GM18858 (cell line): ENCODE results near the gene KDM4C.

Experiments
- ATAC-seq: cut with Tn5 transposase; IDR thresholded peaks from one replicate; pipeline ENCODE4 v1.9.1; 2021; ENCODE audit not compliant: unreplicated experiment

KDM4C gene

DNA sequence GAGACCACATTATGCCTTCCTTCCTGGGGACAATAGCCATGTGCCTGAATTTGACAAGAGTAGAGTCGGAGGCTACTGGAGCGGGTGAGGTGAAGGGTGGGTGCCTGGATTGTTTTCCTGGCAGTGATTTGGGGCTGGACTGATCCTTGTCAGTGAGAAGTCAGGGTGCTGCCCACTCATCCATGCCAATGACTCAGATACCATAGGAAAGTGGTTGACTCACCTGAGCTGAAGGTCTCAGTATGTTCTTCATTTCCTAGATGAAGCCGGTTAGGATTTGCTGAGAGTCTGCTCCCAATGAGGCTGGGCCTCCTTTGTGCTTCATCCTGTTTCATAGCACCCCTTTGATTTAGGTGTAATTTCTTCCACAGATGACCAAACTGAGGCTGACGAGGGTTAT, 366.0 kb downstream of the KDM4C start:
- ATAC-seq = no peak

- no peak for ATAC-seq
Observed at GRCh38 chr9:7125231-7125630, 367.5 kb downstream of the KDM4C start.

DNA sequence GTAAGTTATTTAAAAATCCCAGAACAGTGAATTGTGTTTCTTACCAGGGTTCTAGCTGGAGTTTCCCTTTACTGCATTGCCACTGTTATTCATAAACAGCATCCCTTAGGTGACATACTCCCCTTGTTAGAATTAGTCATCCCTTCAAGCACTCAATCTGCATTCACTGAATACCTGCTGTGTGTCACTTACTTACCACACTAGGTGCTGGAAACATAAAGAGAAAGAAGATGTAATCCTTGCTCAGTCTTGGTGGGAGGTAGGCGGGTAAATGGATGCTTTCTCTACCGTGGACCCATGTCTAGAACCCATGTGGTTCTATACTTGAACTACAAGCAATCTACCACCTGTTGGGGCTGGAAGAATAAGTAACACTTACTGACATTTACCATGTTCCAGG, 371.6 kb downstream of the KDM4C start:
- ATAC-seq = no peak

DNA sequence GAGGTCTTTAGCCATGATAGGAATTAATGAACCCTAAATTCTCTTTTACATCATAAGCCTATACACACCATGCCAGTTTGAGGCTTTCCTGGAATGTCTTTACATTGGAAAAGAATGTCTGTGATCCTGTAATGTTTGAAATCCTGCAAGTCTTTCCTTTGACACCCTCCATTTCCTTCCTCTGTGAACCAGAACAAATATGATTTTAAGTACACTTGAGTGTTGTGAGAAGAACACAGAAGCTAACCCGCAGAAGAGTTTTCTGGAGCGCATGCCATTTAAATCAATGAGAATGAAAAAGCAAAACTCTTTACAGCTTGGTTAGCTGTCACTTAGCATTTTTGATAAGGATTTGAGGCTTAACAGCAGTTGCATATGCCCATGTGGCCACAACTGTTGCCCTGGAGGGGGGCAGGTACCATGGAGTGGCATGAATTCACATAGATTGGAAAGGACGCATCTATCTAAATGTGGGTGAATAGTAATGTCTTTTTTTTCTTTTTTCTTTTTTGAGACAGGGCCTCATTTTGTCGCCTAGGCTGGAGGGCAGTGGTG, 372.6 kb downstream of the KDM4C start:
- ATAC-seq = no peak

- ATAC-seq = no peak
Observed at GRCh38 chr9:7132605-7133004, 374.8 kb downstream of the KDM4C start.

GRCh38 chr9:7135735-7136134, 378.0 kb downstream of the KDM4C start:
- no peak for ATAC-seq

- no peak for ATAC-seq
Observed at GRCh38 chr9:7137040-7137439, 379.3 kb downstream of the KDM4C start.

DNA sequence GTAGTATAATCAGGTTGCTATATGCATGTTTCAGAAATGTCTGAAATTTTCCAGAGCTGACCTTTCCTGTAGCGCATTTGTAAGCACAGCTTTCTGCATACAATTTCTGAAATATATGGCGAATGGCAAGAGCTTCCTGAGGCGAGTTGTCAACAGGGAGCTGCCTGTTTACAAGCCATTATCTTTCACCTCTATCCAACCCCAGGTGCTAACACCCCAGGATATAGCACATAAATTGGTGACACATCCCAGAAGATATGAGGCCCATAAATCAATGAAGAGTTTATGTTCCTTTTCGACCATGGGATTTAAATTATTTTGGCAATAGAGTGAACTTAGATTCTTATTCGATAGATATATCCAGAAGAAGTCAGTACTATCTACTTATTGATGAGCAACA, 379.8 kb downstream of the KDM4C start:
- ATAC-seq = no peak

DNA sequence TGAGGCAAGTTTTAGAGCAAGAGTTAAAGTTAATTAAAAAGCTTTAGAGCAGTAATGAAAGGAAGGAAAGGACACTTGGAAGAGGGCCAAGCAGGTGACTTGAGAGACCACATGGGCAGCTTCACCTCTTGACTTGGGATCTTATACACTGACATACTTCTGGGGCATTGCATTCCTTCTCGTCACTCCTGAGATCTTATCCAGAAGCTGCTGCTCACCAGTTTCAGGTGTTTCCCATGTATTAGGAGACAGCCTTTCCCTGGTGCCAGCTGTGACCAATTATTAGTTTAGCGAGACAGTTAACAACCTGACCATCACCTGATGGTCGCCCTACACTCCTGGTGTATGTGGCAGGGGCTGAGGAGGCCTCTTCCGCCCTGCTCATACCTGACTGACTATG, 382.1 kb downstream of the KDM4C start:
- ATAC-seq = no peak

DNA sequence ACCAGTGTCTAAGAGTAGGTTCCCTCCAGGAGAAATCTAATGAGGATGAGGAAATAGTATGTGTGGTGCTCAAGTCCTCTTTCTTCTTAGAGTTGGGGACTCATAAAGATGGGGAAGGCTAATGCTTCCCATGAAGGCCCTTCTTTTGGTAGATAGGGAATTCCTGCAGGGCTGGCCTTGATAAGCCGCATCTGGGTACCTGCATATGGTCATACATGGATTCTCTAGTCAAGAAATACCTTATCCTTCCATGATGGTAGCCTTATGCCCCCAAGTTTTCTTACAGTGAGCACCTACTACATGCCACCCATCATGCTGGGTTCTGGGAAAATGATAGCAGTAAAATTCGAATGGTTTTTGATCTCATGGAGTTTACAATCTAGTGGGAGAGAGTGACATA, 382.6 kb downstream of the KDM4C start:
- ATAC-seq = no peak

GRCh38 chr9:7143645-7144200, 385.9 kb downstream of the KDM4C start:
- ATAC-seq = no peak

DNA sequence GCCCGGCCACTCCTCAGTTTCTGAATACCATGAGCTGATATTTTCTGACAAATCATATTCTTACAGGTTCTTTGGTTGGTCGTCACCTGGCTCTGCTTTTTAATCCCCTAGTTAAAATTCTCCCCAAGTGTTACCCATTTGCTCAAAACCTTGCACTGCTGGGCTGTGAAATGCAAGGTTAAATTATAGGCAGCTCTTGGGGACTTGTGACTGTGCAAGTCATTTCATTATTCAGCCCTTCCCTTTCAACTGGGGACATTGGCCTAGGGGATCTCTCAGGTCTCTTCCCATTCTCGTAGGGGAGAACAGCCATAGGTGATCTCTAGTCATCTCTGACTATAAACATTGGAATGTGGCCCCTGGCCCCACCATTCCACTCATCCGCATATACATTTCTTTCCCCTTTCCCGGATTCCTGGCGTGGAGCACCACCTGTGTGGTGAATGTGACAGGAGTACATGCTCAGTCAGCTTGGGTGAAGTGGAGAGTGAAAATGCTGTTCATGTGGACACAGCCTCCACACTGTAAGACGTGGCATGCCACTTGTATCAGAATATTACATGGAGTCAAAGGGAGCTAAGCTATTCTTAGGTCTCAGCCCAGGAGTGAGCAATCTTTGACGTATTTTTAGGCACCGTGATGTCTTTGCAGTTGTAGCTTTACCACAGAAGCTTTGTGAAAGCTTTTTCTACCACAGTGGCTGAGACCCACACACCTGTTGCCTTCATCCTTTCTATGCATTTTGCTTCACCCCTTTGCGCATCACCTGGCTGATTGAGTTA, 386.7 kb downstream of the KDM4C start:
- ATAC-seq = no peak

DNA sequence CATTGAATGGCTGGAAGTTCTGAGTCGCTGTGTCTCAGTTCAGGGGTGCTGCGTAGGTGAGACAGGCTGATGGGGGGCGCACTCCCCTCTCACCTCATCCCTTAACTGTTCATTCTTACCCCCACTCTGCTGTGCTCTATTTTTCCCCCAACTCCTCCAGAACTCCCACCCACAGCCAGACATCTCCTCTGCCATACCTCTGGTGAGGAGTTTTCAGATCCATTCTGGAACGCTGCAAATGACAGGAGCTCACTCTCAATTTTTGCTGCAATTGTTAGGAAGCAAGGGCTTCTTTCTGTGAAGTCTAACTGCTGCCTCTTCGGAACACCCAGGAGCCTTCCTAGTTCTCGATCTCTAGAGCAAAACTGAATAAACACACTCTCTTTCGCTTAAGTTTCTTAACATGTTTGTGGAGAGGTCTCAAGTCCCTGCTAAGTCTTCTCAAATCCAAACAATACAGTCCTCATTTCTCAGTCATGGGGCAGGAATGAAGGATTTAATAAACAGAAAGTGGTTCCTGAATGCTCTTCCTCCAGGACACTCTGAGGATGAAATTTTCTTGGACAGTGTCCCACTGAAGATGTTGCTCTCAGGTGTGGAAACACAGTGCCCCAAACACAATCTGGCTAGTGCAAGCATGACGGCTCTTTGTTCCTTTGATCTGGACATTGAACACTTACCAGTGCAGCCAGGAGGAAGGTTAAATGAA, 387.7 kb downstream of the KDM4C start:
- no peak for ATAC-seq

- no peak for ATAC-seq
Observed at GRCh38 chr9:7146582-7146981, 388.8 kb downstream of the KDM4C start.

DNA sequence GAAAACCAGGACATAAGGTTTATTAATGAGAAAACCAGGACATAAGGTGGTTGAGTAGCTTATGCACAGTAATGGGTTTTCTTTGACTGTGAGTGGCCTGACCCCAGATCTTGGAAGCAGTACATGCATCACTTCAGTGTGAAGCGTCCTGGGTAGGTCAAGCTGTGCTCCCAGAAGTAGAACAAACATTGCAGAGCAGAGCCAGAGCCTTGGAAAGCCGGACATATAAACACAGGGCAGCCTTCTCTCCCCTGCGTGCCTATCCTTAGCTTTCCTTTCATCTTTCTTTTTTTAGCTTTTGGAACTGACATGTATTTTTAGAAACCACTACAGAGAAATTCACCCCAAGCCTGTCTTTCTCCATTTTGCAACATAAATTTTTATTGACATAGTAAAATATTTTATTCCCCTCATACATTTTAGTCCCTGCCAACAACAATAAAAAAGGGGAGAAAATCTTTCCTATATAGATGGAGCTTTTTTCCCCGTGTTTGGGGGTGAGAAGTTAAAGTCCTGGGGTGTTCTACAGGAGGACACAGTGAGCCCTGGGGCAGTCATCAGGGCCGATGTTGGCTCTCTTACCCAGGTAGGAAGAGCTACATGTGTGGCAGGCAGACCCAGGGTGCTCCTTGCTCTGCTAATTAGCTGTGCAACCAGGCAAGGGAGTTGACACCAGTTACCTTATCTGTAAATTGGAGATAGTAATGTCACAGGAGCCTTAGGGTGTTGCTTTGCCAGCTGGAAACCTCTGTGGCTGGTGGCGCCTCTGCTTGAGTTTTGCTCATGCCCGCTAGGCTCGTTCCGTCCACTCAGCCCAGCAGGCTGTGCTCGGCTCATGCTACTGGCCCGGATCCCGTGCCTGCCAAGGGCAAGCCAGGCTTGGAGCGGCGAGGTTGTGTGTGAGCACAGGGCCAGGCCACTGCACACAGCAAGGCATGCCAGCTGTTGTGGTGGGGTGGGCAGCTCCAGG, 389.6 kb downstream of the KDM4C start:
- no peak for ATAC-seq

DNA sequence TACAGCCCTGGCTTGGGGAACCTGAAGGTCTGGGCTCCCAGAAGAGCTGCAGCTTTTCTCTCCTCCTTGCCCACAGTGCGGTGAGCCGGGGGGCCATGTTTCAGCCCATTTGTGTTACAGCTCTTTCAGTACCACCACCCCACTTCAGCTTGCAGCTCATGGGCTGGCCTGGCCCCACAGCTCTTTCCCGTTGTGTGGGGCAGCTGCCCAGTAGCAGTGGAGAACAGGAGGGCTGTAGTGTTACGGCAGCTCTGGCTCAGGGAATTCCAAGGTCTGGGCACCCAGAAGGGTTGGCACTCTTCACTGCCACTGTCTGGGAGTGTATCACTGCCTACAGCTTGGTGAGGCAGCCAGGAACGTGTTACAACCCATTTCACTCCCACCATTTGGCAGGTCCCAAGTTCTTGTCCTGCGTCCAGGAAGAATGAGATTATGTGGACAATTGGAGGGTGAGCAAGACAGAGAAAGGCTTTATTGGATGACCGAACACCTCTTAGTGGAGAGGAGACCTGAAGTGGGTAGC, 390.5 kb downstream of the KDM4C start:
- ATAC-seq = no peak

- ATAC-seq = no peak
Observed at GRCh38 chr9:7149258-7149657, 391.5 kb downstream of the KDM4C start.

- ATAC-seq = no peak
Observed at GRCh38 chr9:7150153-7150890, 392.5 kb downstream of the KDM4C start.

DNA sequence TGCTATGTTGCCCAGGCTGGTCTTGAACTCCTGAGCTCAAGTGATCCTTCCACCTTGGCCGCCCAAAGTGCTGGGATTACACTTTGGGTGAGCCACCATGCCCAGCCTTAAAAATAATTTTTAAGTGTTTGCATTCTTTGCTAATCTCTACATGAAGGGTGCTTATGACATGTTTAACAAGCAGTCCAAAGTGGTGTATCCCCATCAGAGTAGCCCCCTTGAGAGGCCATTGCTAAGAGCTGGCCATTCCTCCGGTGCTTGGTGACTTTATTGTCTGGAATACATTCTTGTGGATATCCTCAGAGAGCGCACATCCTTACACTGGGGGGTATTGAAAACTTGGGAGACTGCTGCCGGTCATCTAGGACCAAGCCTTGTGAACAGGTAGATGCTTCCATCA, 395.4 kb downstream of the KDM4C start:
- no peak for ATAC-seq

GRCh38 chr9:7153566-7153965, 395.8 kb downstream of the KDM4C start:
- ATAC-seq = no peak
